ENCODE measurements around the gene MAPKAP1. TPM values are rescaled to one million over a fixed set of nuclear protein-coding genes. Genes with fewer than 3 reads are reported as not detected.
A peak's percentile ranks its signal among the peaks of the same experiment; 100 is the strongest.

MAPKAP1 gene
- total and polyA plus RNA-seq, 9 of the 15 experiments (the other 6 are each of a cell fraction or from before 2014, with no cell fraction given): 2.6 to 82.1 (median 61.1) TPM

DNA sequence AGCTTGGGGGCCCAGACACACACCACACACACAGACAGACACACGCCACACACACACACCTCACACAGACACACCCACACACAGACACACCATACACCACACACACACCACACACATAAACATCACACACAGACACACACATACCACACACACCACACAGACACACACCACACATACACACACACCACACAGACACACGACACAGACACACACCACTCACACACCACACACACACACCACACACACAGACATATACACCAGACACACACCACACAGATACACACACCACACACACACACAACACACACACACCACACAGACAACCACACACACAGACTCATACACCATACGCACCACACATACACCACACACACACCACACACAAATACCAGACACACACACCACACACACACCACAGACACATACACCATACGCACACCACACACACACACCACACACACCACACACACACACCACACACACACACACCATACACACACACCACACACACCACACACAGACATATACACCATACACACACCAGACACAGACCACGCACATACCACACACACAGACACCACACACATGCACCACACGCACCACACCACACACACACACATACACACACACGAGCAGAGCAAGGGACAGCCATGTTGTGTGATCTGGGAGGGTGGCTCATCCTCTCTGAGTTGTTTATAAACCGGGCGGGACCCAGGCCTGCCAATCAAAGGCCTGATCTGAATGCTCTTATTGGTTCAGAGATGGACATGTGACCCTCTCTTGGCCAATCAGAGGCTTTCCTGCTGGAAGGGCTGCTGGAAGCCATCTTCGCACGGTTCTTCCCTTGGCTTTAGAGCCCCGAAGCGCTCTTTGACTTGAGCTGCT lies 297.1 kb downstream of the MAPKAP1 start (continued):
- no peak for TF ChIP-seq XRCC5 (IDR thresholded peaks at IDR 0.05; ENCODE audit: low read depth, low read length)
- TF ChIP-seq MBD2 (IDR thresholded peaks at IDR 0.05; ENCODE audit: borderline replicate concordance, low read depth): no peak; the same call in 1 of the 2 replicates
- TF ChIP-seq NFE2L1 (tag; IDR thresholded peaks at IDR 0.05; ENCODE audit: borderline replicate concordance, low read depth): no peak
- TF ChIP-seq CSDE1 (IDR thresholded peaks at IDR 0.05): peak in 1 of 2 experiments; percentile 83; a peak in 2 of 4 replicates
- TF ChIP-seq, protein P1, sequence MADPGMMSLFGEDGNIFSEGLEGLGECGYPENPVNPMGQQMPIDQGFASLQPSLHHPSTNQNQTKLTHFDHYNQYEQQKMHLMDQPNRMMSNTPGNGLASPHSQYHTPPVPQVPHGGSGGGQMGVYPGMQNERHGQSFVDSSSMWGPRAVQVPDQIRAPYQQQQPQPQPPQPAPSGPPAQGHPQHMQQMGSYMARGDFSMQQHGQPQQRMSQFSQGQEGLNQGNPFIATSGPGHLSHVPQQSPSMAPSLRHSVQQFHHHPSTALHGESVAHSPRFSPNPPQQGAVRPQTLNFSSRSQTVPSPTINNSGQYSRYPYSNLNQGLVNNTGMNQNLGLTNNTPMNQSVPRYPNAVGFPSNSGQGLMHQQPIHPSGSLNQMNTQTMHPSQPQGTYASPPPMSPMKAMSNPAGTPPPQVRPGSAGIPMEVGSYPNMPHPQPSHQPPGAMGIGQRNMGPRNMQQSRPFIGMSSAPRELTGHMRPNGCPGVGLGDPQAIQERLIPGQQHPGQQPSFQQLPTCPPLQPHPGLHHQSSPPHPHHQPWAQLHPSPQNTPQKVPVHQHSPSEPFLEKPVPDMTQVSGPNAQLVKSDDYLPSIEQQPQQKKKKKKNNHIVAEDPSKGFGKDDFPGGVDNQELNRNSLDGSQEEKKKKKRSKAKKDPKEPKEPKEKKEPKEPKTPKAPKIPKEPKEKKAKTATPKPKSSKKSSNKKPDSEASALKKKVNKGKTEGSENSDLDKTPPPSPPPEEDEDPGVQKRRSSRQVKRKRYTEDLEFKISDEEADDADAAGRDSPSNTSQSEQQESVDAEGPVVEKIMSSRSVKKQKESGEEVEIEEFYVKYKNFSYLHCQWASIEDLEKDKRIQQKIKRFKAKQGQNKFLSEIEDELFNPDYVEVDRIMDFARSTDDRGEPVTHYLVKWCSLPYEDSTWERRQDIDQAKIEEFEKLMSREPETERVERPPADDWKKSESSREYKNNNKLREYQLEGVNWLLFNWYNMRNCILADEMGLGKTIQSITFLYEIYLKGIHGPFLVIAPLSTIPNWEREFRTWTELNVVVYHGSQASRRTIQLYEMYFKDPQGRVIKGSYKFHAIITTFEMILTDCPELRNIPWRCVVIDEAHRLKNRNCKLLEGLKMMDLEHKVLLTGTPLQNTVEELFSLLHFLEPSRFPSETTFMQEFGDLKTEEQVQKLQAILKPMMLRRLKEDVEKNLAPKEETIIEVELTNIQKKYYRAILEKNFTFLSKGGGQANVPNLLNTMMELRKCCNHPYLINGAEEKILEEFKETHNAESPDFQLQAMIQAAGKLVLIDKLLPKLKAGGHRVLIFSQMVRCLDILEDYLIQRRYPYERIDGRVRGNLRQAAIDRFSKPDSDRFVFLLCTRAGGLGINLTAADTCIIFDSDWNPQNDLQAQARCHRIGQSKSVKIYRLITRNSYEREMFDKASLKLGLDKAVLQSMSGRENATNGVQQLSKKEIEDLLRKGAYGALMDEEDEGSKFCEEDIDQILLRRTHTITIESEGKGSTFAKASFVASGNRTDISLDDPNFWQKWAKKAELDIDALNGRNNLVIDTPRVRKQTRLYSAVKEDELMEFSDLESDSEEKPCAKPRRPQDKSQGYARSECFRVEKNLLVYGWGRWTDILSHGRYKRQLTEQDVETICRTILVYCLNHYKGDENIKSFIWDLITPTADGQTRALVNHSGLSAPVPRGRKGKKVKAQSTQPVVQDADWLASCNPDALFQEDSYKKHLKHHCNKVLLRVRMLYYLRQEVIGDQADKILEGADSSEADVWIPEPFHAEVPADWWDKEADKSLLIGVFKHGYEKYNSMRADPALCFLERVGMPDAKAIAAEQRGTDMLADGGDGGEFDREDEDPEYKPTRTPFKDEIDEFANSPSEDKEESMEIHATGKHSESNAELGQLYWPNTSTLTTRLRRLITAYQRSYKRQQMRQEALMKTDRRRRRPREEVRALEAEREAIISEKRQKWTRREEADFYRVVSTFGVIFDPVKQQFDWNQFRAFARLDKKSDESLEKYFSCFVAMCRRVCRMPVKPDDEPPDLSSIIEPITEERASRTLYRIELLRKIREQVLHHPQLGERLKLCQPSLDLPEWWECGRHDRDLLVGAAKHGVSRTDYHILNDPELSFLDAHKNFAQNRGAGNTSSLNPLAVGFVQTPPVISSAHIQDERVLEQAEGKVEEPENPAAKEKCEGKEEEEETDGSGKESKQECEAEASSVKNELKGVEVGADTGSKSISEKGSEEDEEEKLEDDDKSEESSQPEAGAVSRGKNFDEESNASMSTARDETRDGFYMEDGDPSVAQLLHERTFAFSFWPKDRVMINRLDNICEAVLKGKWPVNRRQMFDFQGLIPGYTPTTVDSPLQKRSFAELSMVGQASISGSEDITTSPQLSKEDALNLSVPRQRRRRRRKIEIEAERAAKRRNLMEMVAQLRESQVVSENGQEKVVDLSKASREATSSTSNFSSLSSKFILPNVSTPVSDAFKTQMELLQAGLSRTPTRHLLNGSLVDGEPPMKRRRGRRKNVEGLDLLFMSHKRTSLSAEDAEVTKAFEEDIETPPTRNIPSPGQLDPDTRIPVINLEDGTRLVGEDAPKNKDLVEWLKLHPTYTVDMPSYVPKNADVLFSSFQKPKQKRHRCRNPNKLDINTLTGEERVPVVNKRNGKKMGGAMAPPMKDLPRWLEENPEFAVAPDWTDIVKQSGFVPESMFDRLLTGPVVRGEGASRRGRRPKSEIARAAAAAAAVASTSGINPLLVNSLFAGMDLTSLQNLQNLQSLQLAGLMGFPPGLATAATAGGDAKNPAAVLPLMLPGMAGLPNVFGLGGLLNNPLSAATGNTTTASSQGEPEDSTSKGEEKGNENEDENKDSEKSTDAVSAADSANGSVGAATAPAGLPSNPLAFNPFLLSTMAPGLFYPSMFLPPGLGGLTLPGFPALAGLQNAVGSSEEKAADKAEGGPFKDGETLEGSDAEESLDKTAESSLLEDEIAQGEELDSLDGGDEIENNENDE (IDR thresholded peaks at IDR 0.05; ENCODE audit: low read depth, low read length): no peak
- TF ChIP-seq, protein P2, sequence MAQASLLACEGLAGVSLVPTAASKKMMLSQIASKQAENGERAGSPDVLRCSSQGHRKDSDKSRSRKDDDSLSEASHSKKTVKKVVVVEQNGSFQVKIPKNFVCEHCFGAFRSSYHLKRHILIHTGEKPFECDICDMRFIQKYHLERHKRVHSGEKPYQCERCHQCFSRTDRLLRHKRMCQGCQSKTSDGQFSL (CRISPR knock-in tag; IDR thresholded peaks at IDR 0.05): no peak
- TF ChIP-seq, protein P2 (tag; IDR thresholded peaks at IDR 0.05): no peak
- TF ChIP-seq MAFF (IDR thresholded peaks at IDR 0.05; ENCODE audit: low read length): no peak
- no peak for TF ChIP-seq RBM25 (IDR thresholded peaks at IDR 0.05; ENCODE audit: low read depth, low read length, severe bottlenecking)
- no peak for TF ChIP-seq FOXJ2 (tag; IDR thresholded peaks at IDR 0.05)
- no peak for TF ChIP-seq ZNF174 (CRISPR knock-in tag; IDR thresholded peaks at IDR 0.05)
- no peak for TF ChIP-seq NR4A1 (CRISPR knock-in tag; IDR thresholded peaks at IDR 0.05)
- TF ChIP-seq NR4A1 (tag; IDR thresholded peaks at IDR 0.05): no peak

All from K562 (cell line).